HG03575 (cell line): ENCODE data around the gene SLC26A4.

Experiments
- ATAC-seq: cut with Tn5 transposase; IDR thresholded peaks from one replicate; pipeline ENCODE4 v1.9.1; 2021; ENCODE audit not compliant: unreplicated experiment, insufficient number of reproducible peaks, low FRiP score; ENCODE audit errors: extremely low read depth

SLC26A4 gene

GRCh38 chr7:107690611-107691010, 30.0 kb downstream of the SLC26A4 start:
- no peak for ATAC-seq

- no peak for ATAC-seq
Measured at GRCh38 chr7:107691716-107692115, 31.1 kb downstream of the SLC26A4 start.

- ATAC-seq, result no peak
Measured at GRCh38 chr7:107692501-107692900, 31.9 kb downstream of the SLC26A4 start.

- no peak for ATAC-seq
Measured at GRCh38 chr7:107693396-107693795, 32.8 kb downstream of the SLC26A4 start.

GRCh38 chr7:107694386-107694785, 33.8 kb downstream of the SLC26A4 start:
- ATAC-seq, result no peak

GRCh38 chr7:107696330-107696946, 35.8 kb downstream of the SLC26A4 start:
- ATAC-seq, result no peak

- no peak for ATAC-seq
Measured at GRCh38 chr7:107697321-107698049, 36.9 kb downstream of the SLC26A4 start.

- ATAC-seq, result no peak
Measured at GRCh38 chr7:107700570-107700969, 39.9 kb downstream of the SLC26A4 start.

GRCh38 chr7:107701191-107701590, 40.6 kb downstream of the SLC26A4 start:
- ATAC-seq, result no peak

GRCh38 chr7:107703219-107703618, 42.6 kb downstream of the SLC26A4 start:
- ATAC-seq, result no peak

- ATAC-seq, result no peak
Measured at GRCh38 chr7:107703872-107704271, 43.2 kb downstream of the SLC26A4 start.

GRCh38 chr7:107708956-107709355, 48.3 kb downstream of the SLC26A4 start:
- ATAC-seq, result no peak

GRCh38 chr7:107711301-107711700, 50.7 kb downstream of the SLC26A4 start:
- no peak for ATAC-seq

GRCh38 chr7:107712025-107712424, 51.4 kb downstream of the SLC26A4 start:
- ATAC-seq, result no peak

- no peak for ATAC-seq
Measured at GRCh38 chr7:107712896-107713295, 52.3 kb downstream of the SLC26A4 start.

GRCh38 chr7:107715531-107715930, 54.9 kb downstream of the SLC26A4 start:
- ATAC-seq, result no peak

GRCh38 chr7:107718456-107719193, 58.0 kb downstream of the SLC26A4 start:
- ATAC-seq, result no peak

- no peak for ATAC-seq
Measured at GRCh38 chr7:107721286-107721685, 60.7 kb downstream of the SLC26A4 start.

GRCh38 chr7:107723255-107723654, 62.6 kb downstream of the SLC26A4 start:
- no peak for ATAC-seq

- ATAC-seq, result no peak
Measured at GRCh38 chr7:107725138-107725740, 64.6 kb downstream of the SLC26A4 start.
